Loucy (cell line): ENCODE measurements around the gene AQP1.

Experiments
- H2AFZ ChIP-seq: fragments of 200-600 bp; sonication (generic); 2 replicates; pipeline ENCODE4 v1.6.0; 2016; ENCODE audit warnings: antibody characterized with exemption, mild to moderate bottlenecking, low read length, moderate library complexity
- H3F3A ChIP-seq: fragments of 200-600 bp; 2 replicates; pipeline ENCODE4 v1.6.0; 2016; ENCODE audit warnings: antibody characterized with exemption, low read depth, mild to moderate bottlenecking
- H3K27me3 ChIP-seq: fragments of 200-600 bp; sonication (generic); 2 replicates; pipeline ENCODE4 v1.6.1; 2014; ENCODE audit warnings: low read length, mild to moderate bottlenecking; ENCODE audit not compliant: insufficient read depth, poor library complexity, severe bottlenecking
- H3K36me3 ChIP-seq: fragments of 200-600 bp; sonication (generic); 2 replicates; pipeline ENCODE4 v1.6.1; 2016; ENCODE audit warnings: low read length; ENCODE audit not compliant: insufficient read depth
- H3K4me1 ChIP-seq: fragments of 200-600 bp; sonication (generic); 2 replicates; pipeline ENCODE4 v1.5.1; 2014; ENCODE audit warnings: low read length, mild to moderate bottlenecking; ENCODE audit not compliant: insufficient read depth, poor library complexity, severe bottlenecking
- H3K4me2 ChIP-seq: fragments of 200-600 bp; sonication (generic); 2 replicates; pipeline ENCODE4 v1.6.0; 2014; ENCODE audit warnings: antibody characterized with exemption, low read length, low read depth, mild to moderate bottlenecking; ENCODE audit not compliant: poor library complexity, severe bottlenecking
- H3K4me3 ChIP-seq: fragments of 200-600 bp; sonication (generic); 2 replicates; pipeline ENCODE4 v1.5.1; 2014; ENCODE audit warnings: low read length, mild to moderate bottlenecking, mixed read lengths; ENCODE audit not compliant: poor library complexity, severe bottlenecking
- H3K79me2 ChIP-seq: fragments of 200-600 bp; sonication (generic); 2 replicates; pipeline ENCODE4 v1.6.1; 2014; ENCODE audit warnings: low read length; ENCODE audit not compliant: insufficient read depth
- H3K9ac ChIP-seq: fragments of 200-600 bp; sonication (generic); 2 replicates; pipeline ENCODE4 v1.6.0; 2014; ENCODE audit warnings: mild to moderate bottlenecking, low read depth, low read length, moderate library complexity; ENCODE audit not compliant: poor library complexity, severe bottlenecking
- H3K9me2 ChIP-seq: fragments of 200-600 bp; sonication (generic); replicated peaks from 2 replicates; pipeline ENCODE4 v1.6.1; 2016; ENCODE audit warnings: low read depth, low read length, mixed read lengths
- H3K9me3 ChIP-seq: fragments of 200-600 bp; sonication (generic); 2 replicates; pipeline ENCODE4 v1.6.1; 2014; ENCODE audit warnings: mild to moderate bottlenecking, antibody characterized with exemption, low read length, low read depth; ENCODE audit not compliant: insufficient read depth
- H4K20me1 ChIP-seq: fragments of 200-600 bp; sonication (generic); 2 replicates; pipeline ENCODE4 v1.6.0; 2014; ENCODE audit warnings: antibody characterized with exemption, low read length, mild to moderate bottlenecking; ENCODE audit not compliant: insufficient read depth, poor library complexity, severe bottlenecking
- CTCF ChIP-seq: fragments of 200-600 bp; sonication (generic); conservative IDR thresholded peaks from 2 replicates; pipeline ENCODE4 v1.5.1; 2014; ENCODE audit warnings: mild to moderate bottlenecking, antibody characterized with exemption, low read length
- EZH2phosphoT487 ChIP-seq: fragments of 200-600 bp; IDR thresholded peaks from 2 replicates; pipeline ENCODE4 v1.6.1; 2018; ENCODE audit warnings: antibody characterized with exemption, mild to moderate bottlenecking, moderate library complexity, borderline replicate concordance

AQP1 gene

GRCh38 chr7:30923009-30923773 is 11.5 kb downstream of the AQP1 start:
- no peaks in the 10 kb centered on the region for H3F3A ChIP-seq
- H3K27me3 ChIP-seq = no peaks in the 10 kb centered on the region
- H3K9me3 ChIP-seq = no peaks in the 10 kb centered on the region
- no peak overlapping the region for H3K4me2 ChIP-seq
- no peaks in the 10 kb centered on the region for H3K9me2 ChIP-seq
- no peaks in the 10 kb centered on the region for H4K20me1 ChIP-seq
- no peak overlapping the region for H3K4me3 ChIP-seq
- no peaks in the 10 kb centered on the region for H3K79me2 ChIP-seq
- H3K36me3 ChIP-seq = no peaks in the 10 kb centered on the region
- TF ChIP-seq EZH2phosphoT487 = no peak
- no peak for TF ChIP-seq CTCF
- H3K9ac ChIP-seq = no peak overlapping the region
- H2AFZ ChIP-seq = no peak overlapping the region
- H3K4me1 ChIP-seq = no peaks in the 10 kb centered on the region

- Histone ChIP-seq H3K9ac (no peak overlapping the region), H4K20me1 (no peaks in the 10 kb centered on the region), H3K79me2 (no peaks in the 10 kb centered on the region), H3F3A (no peaks in the 10 kb centered on the region), H3K9me2 (no peaks in the 10 kb centered on the region), H3K4me1 (no peaks in the 10 kb centered on the region), H3K4me2 (no peak overlapping the region), H3K9me3 (no peaks in the 10 kb centered on the region), H3K4me3 (no peak overlapping the region), H3K27me3 (no peaks in the 10 kb centered on the region), H2AFZ (no peak overlapping the region), H3K36me3 (no peaks in the 10 kb centered on the region)
- no peak for TF ChIP-seq EZH2phosphoT487
- no peak for TF ChIP-seq CTCF
Measured at GRCh38 chr7:30923774-30924413, 12.2 kb downstream of the AQP1 start.

GRCh38 chr7:30924624-30925023 is 13.0 kb downstream of the AQP1 start:
- no peaks in the 10 kb centered on the region for H3K4me1 ChIP-seq
- TF ChIP-seq EZH2phosphoT487 = no peak
- TF ChIP-seq CTCF = no peak
- no peaks in the 10 kb centered on the region for H3K36me3 ChIP-seq
- H4K20me1 ChIP-seq = no peaks in the 10 kb centered on the region
- H3K27me3 ChIP-seq = no peaks in the 10 kb centered on the region
- H3K79me2 ChIP-seq = no peaks in the 10 kb centered on the region
- H3K4me2 ChIP-seq = no peak overlapping the region
- H3K4me3 ChIP-seq = no peak overlapping the region
- no peak overlapping the region for H3K9ac ChIP-seq
- H3K9me3 ChIP-seq = no peaks in the 10 kb centered on the region
- no peaks in the 10 kb centered on the region for H3K9me2 ChIP-seq
- H3F3A ChIP-seq = no peaks in the 10 kb centered on the region
- no peak overlapping the region for H2AFZ ChIP-seq
